ENCODE measurements around the gene PLEKHA7.
"Not testable (repeated sequence)": the region's sequence is repeated elsewhere in the genome, so short reads cannot be mapped to it uniquely, and the experiment has no call there.

PLEKHA7 gene

GRCh38 chr11:16979703-16980622, 34.3 kb downstream of the PLEKHA7 start:
- DNase-seq (ENCODE audit: low read depth in 2 of 2, low spot score in 1 of 2) = no peak

- no peak for DNase-seq (ENCODE audit: low read depth in 2 of 2, low spot score in 1 of 2)
These were observed 36.3 kb downstream of the PLEKHA7 start for GRCh38 chr11:16977994-16978315.

DNA sequence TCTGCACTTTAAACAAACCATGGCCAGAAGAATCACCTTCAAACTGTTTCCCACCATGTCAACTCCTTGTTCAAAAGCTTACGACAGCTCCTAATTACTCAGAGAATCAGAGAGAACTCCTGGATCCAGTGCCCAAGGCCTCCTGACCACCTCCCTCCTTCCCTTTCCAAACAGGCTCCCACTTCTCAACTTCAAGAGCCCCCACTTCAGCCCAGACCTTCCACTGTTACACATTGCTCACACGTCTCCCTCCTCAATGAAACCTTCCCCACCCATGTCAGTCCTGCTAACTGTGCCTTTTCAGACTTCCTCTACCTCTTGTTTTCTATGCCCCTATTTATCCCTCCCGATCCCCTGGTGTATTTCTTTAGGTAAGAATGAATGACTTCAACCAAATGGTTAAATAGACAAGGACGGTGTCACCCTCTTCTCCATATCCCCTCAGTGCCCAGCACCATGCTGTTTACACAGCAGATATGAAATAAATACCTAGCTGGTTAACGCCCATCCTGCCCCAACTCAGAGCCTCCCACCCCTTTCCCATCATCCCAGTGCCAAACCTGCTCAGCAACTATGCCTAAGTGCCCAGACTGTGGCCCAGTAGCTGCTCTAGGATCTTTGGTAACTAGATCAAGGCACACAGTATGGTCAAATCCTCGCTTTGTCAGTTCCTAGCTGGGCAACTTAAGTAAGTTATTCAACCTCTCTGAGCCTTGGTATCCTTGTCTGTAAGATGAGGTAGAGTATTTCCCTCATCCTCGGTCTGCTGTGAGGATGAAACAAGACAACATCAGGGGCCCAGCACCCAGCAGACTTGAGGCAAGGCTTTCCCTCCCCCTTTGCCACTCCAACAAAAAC, 36.8 kb downstream of the PLEKHA7 start:
- no peak for DNase-seq (ENCODE audit: low read depth in 2 of 2, low spot score in 1 of 2)

DNA sequence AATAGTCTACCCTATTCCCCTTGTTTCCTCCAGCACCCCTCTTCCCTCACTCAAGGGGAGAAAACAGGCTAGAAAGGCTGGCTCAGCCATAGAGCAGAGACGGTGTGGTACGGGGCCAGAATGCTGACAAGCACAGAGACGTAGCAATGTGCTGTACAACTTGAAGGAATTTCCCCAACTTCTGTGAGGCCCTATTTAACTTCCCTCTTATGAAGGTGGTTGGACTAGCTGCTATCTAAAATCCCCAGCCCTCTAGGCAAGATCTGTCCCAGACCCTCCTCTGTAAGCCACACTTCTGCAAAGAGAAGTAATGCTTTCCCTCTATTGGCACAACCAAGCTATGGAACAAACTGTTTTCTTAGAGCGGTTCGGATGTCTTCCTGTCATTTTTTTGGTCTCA, 37.8 kb downstream of the PLEKHA7 start:
- DNase-seq (ENCODE audit: low read depth in 2 of 2, low spot score in 1 of 2) = no peak

DNA sequence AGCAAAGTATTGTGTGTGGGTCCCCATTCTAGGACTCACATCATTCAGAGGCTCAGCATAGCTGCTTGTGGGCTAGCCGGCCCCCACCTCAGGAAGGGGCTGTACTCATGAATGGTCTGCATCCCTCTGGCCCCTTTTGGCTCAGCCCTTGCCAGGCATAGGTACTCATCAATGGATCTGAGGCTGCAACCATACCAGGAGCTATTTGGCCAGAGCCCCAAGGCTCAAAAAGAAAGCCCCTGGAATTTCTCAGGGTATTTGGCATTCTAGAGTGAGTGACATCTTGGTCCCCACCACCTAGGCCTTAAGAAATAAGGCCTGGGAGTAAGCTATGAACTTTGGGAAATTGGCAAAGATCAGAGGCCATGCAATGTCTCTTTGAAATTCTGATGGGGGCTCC, 38.3 kb downstream of the PLEKHA7 start:
- DNase-seq (ENCODE audit: low read depth in 2 of 2, low spot score in 1 of 2) = no peak

- no peak for DNase-seq (ENCODE audit: low read depth in 2 of 2, low spot score in 1 of 2)
These were observed 40.8 kb downstream of the PLEKHA7 start for GRCh38 chr11:16973338-16973964.

DNA sequence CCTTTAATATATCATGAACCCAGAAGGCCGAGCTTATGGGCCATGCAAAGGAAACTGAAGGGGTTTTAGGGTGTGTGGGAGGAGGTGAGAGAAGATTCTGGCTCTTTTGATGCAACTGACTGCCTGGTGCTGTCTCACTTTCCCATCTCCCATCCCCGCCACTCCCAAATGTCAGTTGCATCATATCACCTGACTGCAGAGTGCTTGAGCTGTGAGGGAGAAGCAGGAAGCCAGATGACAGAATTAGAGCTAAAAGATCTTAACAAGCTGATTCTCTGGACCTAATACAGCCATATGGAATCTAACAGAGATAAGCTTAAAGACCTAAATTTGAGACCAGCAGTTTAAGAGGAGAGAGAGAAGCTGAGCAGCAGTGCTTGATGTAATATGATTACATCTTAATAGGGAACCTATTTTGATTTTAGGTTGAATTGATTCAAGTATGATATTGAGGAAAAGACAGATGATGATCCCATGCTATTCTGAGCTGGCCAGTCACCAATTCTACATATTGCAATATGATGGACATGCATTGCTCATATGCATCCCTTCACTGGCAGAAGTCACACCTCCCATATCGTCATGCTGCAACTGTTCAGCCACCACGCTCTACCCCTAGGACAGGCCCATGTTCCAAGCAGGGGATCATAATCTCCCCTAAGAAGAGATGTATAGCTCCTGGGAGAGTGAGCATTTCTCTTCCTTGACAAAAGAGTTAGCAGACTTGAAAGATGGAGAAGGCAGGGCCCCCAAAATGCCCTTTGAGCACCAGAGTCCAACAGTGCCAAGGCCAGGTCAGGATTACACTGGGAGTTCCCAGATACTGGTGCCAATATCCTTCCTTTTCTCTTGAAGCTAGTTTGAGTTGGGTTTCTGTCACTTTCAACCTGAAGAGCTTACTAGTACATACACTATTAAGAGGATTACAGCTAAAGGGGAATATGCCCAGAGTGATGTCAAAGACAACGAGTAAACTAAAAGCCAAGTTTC, 44.9 kb downstream of the PLEKHA7 start:
- DNase-seq (ENCODE audit: low read depth in 2 of 2, low spot score in 1 of 2) = no peak

GRCh38 chr11:16968196-16968595, 46.0 kb downstream of the PLEKHA7 start:
- DNase-seq (ENCODE audit: low read depth in 2 of 2, low spot score in 1 of 2) = no peak

DNA sequence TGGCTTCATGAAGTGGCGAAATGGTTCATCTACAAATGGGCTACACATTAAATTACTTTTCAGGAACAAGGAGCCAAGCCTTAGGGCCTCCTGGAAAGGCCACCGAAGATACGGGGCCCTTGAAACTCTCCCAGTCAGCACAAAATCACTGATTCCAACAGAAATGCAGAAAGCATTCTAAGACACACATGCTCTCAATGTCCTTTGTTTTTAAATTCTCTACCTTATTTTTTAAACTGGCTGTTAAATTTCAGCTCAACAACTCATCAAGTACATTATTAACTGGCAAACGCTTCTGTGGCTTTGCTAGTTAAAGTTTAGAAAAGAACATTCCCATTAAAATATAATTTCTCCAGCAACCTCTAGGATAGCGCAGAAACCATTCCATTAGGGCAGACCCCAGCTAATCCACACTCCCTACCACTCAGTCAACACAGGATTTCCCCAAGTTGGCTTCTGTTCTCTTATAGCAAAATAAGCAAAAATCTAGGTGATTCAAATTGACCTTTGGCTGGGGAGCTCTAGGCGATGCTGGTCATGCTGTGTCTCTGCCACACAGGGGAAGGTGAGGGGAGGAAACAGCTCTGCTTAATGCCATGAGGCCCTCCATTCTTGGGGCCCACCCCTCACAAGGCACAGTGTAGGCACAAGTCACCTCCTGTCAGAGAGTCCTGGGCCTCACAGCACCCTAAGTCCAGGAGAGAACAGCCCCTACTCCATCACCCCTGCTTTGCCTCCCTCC, 47.1 kb downstream of the PLEKHA7 start:
- no peak for DNase-seq (ENCODE audit: low read depth in 2 of 2, low spot score in 1 of 2)

GRCh38 chr11:16964501-16964900, 49.7 kb downstream of the PLEKHA7 start:
- no peak for DNase-seq (ENCODE audit: low read depth in 2 of 2, low spot score in 1 of 2)

DNA sequence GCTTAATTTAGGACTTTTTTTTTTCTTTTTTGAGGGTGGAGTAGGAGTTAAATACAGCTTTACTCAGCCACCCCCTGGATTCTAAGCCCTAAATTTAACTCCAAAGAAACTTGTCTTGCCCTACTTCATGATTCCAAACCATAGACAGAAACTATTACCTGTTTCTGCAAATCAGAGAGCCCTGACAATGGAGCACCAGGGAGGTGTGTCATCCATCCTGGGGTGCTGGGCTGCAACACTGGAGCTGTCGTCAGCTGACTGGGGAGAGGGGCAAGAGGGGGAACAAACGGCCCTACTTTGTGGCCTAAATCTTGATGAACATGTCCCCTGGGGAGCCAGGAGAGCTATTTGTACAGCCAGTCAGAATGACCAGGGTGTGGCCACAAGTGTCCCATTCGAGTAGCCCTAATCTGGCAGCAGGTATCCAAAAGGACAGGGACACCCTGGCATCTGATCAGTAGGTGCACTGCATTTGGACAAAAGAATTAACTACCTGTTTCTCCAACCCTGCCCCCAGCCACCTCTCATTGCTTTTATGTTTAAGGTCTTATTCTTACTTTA, 50.8 kb downstream of the PLEKHA7 start:
- no peak for DNase-seq (ENCODE audit: low read depth in 2 of 2, low spot score in 1 of 2)

- DNase-seq (ENCODE audit: low read depth in 2 of 2, low spot score in 1 of 2) = not testable (repeated sequence)
These were observed 51.6 kb downstream of the PLEKHA7 start for GRCh38 chr11:16962589-16962988.

DNA sequence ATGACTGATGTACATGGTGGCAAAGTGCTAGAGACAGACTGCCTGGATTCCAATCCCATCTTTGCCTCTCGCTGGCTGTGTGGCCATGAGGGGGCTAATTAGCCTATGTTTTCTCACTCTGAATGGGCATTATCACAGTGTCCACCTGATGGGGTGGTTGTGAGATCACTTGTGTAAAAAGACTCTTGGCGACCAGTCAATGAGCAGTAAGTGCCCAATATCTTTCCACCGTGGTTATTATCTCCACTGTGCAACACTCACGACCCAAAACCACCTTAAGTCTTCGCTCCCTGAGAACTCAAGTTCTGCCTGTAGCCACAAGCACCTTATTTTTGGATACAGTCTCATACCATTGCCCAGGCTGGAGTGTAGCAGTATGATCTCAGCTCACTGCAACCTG, 52.1 kb downstream of the PLEKHA7 start:
- DNase-seq (ENCODE audit: low read depth in 2 of 2, low spot score in 1 of 2) = no peak

- DNase-seq (ENCODE audit: low read depth in 2 of 2, low spot score in 1 of 2) = no peak
These were observed 54.0 kb downstream of the PLEKHA7 start for GRCh38 chr11:16960250-16960649.

- no peak for DNase-seq (ENCODE audit: low read depth in 2 of 2, low spot score in 1 of 2)
These were observed 54.6 kb downstream of the PLEKHA7 start for GRCh38 chr11:16959602-16960001.

DNA sequence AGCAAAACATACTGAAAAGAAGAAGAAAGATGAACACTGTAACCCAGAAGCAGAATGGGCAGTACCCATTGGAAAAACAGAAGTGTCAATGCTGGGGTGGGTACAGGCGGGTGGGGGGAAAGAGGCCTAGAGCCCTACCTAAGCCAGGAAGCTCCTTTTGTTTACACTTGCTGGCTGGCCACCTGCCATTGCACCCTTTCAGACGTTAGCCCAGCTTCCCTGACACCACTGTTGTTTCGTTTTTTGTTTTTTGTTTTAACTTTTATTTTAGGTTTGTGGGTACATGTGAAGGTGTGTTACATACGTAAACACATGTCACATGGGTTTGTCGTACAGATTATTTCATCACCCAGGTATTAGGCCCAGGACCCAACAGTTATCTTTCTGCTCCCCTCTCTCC, 55.4 kb downstream of the PLEKHA7 start:
- DNase-seq (ENCODE audit: low read depth in 2 of 2, low spot score in 1 of 2) = no peak

GRCh38 chr11:16956538-16957153, 57.6 kb downstream of the PLEKHA7 start:
- no peak for DNase-seq (ENCODE audit: low read depth in 2 of 2, low spot score in 1 of 2)

GRCh38 chr11:16953663-16954062, 60.6 kb downstream of the PLEKHA7 start:
- no peak for DNase-seq (ENCODE audit: low read depth in 2 of 2, low spot score in 1 of 2)

Data from stimulated activated CD8-positive, alpha-beta memory T cell treated with anti-CD3 and anti-CD28 coated beads, Interleukin-4, amount 100 ng/mL, for 4 hours (primary cell).